SK-N-MC (cell line): ENCODE data around the gene TRIM25.

Experiments
- EZH2 ChIP-seq: fragments of 200-600 bp; sonication (generic); IDR thresholded peaks from one replicate; pipeline ENCODE4 v1.6.1; 2017; ENCODE audit warnings: antibody characterized with exemption
- POLR2AphosphoS5 ChIP-seq: IDR thresholded peaks from 2 replicates; pipeline ENCODE4 v1.6.1; 2012; ENCODE audit warnings: mild to moderate bottlenecking, low read depth, low read length, borderline replicate concordance

DNA sequence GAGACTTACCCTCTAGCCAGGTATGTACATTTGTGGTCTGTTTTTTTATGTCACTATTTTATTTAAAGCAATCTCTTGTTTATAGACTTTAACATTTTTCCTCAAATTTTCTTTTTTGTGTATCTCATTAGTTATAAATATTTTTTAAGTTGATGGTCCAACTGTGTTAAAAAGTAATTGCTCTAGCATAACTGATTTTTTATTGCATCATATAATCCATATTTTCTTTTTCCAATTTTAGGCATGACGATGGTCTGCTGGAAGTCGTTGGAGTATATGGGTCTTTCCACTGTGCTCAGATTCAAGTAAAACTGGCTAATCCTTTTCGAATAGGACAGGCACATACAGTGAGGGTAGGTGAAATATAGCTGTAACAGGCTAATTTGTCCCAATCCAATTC, 52.0 kb downstream of the TRIM25 start:
- TF ChIP-seq EZH2 (no peak), POLR2AphosphoS5 (no peak)
